Measurements from ENCODE around the gene PTGFRN.
A peak's percentile ranks its signal among the peaks of the same experiment; 100 is the strongest.
"Not testable (repeated sequence)": the region's sequence is repeated elsewhere in the genome, so short reads cannot be mapped to it uniquely, and the experiment has no call there.

Gene PTGFRN

GRCh38 chr1:116916002-116916401 is 6.3 kb downstream of the PTGFRN start:
- DNase-seq: no peak

- DNase-seq: peak in 12 of 56 donors; percentile 7 to 55 (median 36)
Measured at GRCh38 chr1:116916533-116917445, 7.1 kb downstream of the PTGFRN start.

GRCh38 chr1:116918714-116919357 is 9.1 kb downstream of the PTGFRN start:
- DNase-seq: no peak

- DNase-seq: no peak
Measured at GRCh38 chr1:116919802-116920201, 10.1 kb downstream of the PTGFRN start.

GRCh38 chr1:116920211-116920610 is 10.5 kb downstream of the PTGFRN start:
- DNase-seq: no peak

- DNase-seq: no peak
Measured at GRCh38 chr1:116921301-116921885, 11.7 kb downstream of the PTGFRN start.

GRCh38 chr1:116921937-116922336 is 12.2 kb downstream of the PTGFRN start:
- no peak for DNase-seq

GRCh38 chr1:116923421-116923820 is 13.7 kb downstream of the PTGFRN start:
- DNase-seq: peak in 1 of 56 donors; percentile 4

- no peak for DNase-seq
Measured at GRCh38 chr1:116927049-116927798, 17.5 kb downstream of the PTGFRN start.

- DNase-seq: no peak
Measured at GRCh38 chr1:116929961-116930592, 20.4 kb downstream of the PTGFRN start.

GRCh38 chr1:116931016-116931918 is 21.6 kb downstream of the PTGFRN start:
- no peak for DNase-seq

- DNase-seq: no peak
Measured at GRCh38 chr1:116933606-116934515, 24.1 kb downstream of the PTGFRN start.

- DNase-seq: no peak
Measured at GRCh38 chr1:116934586-116935207, 25.0 kb downstream of the PTGFRN start.

GRCh38 chr1:116938216-116938615 is 28.5 kb downstream of the PTGFRN start:
- no peak for DNase-seq

- DNase-seq: not testable (repeated sequence)
Measured at GRCh38 chr1:116939780-116940543, 30.2 kb downstream of the PTGFRN start.

- DNase-seq: no peak
Measured at GRCh38 chr1:116940814-116941599, 31.3 kb downstream of the PTGFRN start.

- DNase-seq: no peak
Measured at GRCh38 chr1:116941670-116942069, 32.0 kb downstream of the PTGFRN start.
